GM18907 (cell line): ENCODE results near the gene NBEA.
"Not testable (repeated sequence)": the region's sequence is repeated elsewhere in the genome, so short reads cannot be mapped to it uniquely, and the experiment has no call there.

ENCODE experiments used
- ATAC-seq: cut with Tn5 transposase; IDR thresholded peaks from one replicate; pipeline ENCODE4 v1.9.1; 2021; ENCODE audit warnings: mild to moderate bottlenecking, moderate library complexity; ENCODE audit not compliant: unreplicated experiment

Gene NBEA, protein sequence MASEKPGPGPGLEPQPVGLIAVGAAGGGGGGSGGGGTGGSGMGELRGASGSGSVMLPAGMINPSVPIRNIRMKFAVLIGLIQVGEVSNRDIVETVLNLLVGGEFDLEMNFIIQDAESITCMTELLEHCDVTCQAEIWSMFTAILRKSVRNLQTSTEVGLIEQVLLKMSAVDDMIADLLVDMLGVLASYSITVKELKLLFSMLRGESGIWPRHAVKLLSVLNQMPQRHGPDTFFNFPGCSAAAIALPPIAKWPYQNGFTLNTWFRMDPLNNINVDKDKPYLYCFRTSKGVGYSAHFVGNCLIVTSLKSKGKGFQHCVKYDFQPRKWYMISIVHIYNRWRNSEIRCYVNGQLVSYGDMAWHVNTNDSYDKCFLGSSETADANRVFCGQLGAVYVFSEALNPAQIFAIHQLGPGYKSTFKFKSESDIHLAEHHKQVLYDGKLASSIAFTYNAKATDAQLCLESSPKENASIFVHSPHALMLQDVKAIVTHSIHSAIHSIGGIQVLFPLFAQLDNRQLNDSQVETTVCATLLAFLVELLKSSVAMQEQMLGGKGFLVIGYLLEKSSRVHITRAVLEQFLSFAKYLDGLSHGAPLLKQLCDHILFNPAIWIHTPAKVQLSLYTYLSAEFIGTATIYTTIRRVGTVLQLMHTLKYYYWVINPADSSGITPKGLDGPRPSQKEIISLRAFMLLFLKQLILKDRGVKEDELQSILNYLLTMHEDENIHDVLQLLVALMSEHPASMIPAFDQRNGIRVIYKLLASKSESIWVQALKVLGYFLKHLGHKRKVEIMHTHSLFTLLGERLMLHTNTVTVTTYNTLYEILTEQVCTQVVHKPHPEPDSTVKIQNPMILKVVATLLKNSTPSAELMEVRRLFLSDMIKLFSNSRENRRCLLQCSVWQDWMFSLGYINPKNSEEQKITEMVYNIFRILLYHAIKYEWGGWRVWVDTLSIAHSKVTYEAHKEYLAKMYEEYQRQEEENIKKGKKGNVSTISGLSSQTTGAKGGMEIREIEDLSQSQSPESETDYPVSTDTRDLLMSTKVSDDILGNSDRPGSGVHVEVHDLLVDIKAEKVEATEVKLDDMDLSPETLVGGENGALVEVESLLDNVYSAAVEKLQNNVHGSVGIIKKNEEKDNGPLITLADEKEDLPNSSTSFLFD (N-terminal part only)

DNA sequence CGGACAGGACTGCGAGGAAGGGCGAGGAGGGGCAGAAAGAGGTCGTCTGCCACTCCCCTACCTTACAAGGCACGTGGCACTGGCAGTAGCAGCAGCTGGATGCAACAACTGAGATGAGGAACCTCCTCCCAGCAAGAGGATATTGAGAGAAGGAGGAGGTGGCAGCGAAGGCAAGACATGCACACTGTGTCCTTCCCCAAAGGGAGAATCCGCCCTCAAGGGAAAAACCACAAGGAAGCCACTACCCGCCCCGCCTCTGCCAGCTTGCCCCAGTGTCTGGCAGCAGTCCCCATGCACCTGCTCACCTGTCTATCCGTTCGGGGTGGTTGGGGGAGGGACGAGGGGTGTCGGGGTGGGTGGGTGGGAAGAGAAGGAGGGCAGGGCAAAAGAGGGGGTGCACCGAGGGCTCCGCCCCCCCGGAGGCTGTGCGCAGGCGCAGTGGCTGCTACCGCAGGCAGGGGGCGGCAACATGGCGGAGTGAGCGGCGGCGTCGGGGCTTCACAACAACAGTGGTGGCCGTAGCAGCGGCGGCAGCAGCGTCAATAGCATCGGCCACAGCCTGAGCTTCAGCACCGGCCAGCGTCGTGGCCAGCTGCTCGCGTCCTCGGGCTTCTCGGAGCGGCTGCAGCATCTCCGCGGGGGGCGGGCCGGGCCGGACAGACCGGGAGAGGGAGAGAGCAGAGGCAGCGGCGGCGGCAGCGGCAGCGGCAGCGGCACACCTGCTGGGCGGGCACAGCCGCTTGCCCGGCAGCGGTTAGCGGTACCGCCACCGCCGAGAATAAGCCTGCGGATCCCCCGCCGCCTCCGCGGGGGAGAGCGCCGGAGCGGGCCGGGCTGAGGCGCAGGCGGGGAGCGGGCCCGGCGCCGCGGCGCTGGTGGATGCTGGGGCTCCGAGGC lies at the start of gene NBEA:
NBEA (plus strand) TSS at position 436 of the 897 bp plus-strand sequence. CDS start 551 bp downstream, outside the sequence.
- ATAC-seq, result peak; percentile 76

DNA sequence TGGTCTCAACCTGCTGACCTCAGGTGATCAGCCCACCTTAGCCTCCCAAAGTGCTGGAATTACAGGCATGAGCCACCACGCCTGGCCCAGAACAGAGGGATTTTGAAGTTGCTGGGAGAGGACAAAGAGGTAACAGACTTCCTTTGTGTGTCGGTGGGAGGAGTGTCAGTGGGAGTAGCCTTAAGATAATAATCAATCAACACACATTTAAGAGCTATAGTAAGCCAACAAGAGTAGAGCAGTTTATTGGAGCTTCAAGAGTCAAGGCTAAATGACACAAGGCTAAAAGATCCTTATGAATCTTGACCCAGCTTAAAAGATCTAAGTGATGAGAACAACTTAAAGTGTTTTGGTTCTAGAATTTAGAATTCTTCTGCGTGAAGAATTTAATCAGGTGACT lies 47.3 kb upstream of the NBEA start:
- ATAC-seq, result no peak

DNA sequence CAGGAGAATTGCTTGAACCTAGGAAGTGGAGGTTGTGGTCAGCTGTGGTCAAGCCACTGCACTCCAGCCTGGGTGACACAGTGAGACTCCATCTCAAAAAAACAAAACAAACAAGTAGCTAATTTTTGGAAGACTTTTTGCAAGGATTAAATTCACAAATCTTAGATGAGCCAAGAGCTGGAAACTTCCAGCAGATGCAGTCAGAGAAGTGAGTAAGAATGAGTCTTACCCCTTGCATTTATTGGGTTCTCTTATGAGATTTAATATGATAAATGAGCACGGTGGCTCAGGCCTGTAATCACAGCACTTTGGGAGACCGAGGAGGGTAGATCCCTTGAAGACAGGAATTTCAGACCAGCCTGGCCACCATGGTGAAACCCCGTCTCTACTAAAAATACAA lies 44.9 kb upstream of the NBEA start:
- ATAC-seq, result no peak

DNA sequence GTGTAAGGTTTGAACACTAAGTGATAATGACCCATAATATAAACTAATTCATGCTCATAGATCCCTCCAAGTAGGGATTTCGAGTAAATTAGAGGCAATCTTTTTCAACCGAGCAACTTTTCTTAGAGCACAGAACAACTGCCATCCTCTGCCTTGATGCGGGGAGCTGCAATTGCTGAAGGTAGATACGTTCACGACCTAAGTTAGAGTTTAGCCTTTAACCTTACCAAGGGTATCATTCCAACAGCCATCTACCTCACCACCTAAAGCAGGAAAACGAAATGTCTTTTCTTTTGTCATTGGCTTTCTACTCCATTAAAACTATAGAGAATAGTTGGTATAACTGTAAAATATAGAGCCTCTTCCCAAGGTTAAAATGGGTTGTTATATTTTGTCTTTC lies 42.2 kb upstream of the NBEA start:
- no peak for ATAC-seq

DNA sequence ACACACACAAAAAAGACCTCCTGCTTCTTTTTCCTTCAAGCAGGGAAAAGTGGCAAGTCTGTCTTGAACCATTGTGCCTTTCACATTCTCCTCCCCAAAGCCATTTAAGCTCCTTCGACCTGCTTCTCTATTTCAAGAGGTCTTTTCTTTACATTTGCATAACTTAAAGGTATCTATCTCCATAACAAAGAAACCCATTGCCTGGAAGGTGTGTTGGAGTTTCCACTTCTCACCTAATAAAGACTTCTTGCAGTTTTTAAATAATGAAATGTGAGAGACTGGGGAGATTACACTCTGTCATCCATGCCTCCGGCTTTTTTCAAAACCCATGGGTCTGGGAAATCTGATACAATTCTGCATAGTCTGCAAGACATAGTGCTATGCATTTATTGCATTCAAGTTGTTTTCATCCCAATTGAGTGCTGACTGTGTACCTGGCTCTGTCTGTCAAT lies 41.8 kb upstream of the NBEA start:
- no peak for ATAC-seq

DNA sequence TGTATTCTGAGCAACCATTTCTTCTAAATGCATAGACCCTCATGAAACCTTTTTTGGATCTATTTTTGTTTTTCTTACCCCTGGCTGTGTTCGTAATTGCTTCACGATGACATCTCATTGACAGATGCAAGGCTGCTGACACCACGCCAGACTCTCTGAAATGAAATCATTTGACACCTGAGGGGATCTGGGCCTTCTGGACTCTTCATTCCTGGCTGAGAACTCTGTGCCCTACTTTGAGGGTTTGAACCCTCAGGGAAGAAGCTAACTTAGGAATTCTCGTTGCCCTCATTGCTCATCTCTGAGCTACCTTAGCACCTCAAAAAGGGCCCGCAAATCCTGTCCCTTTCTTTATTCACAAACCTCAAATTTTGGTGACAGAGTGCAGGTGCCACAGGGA lies 40.5 kb upstream of the NBEA start:
- no peak for ATAC-seq

DNA sequence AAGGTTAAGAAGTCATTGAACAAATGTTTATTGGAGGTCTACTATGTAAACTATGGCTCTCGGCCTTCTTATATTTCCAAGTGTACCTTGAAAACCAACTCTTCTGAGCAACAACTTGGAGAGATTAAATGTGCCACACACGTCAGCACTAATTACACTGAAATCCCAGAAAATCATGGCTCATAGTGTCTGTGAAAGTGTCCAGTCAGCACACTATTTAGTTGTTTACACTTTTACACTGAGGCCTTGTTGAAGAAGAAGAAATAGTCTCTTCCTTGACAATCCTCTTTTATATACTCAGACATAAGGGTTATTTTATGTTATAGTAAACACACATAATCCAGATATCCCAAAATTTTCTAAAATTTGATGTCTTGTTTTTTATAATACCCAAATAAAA lies 30.9 kb upstream of the NBEA start:
- no peak for ATAC-seq

DNA sequence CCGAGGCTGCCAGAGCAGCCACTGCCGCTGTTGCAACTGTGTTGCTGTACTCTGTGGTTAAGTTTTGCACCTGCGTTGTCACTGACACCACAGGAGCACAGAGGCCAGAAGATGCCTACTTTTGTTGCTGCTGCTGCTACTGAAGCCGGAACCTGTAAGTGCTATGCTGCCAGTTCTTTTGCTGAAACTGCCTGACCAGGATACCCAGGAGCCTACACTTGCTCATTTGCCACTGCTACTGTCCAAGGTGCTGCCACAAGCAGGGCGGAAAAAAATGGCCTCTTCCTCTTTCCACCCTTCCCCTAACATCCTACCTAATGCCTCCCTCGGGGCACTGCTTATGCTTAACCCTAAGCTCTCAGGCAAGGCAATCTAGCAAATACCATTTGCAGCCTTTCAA lies 29.0 kb upstream of the NBEA start:
- ATAC-seq, result no peak

DNA sequence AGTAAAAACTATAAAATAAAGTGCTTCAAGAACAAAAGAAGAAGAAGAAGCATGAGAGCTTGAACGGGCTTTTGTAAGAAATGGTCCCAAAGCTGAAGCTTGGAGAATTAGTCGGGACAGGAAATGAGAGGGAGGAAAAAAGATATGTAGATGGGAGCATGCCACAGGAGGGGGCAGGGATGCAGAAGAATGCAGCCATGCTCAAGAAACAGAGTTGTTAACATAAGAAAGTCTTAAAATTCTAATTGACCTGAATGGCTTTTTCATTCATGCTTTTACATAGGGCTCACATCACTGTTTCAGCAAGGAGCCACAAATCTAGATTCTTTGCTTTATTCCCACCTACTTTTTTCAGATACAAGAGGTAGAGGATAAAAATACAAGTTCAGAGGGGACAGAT lies 27.7 kb upstream of the NBEA start:
- no peak for ATAC-seq

DNA sequence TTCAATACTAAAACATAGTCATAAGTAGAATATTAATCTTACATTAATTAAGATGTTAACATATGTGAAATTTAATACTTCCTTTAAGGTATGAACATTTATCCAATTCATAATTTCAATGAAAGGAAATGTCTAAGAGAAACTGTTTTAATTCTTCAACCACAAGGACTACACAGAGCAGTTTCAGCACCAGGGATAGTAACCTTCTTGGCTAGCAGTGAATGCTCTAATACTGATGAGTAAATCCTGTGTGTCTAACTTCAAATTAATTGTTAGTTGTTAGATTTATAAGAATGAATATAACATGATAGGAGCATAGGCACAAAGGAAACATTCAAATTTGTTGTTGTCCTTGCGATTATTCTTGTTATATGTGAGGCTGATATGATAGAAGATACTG lies 15.6 kb upstream of the NBEA start:
- ATAC-seq, result no peak

DNA sequence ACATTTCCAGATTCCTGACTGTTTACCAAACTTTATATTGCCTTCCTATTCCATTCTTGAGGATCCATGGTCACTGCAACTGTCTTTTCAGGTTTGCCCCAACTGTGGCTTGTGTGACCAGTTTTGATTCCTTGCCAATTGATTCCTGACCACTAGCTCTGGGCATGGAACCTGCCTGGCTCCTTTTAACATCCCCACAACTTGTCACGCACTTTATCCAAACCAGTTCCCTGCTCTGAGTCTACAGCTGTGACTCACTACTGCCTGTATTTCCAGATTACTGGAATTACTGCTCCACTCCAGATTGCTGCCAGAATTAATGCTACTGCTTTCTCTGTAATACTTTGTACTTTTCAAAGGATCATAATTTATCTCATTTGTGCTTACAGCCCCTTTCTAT lies 13.4 kb upstream of the NBEA start:
- ATAC-seq, result not testable (repeated sequence)

DNA sequence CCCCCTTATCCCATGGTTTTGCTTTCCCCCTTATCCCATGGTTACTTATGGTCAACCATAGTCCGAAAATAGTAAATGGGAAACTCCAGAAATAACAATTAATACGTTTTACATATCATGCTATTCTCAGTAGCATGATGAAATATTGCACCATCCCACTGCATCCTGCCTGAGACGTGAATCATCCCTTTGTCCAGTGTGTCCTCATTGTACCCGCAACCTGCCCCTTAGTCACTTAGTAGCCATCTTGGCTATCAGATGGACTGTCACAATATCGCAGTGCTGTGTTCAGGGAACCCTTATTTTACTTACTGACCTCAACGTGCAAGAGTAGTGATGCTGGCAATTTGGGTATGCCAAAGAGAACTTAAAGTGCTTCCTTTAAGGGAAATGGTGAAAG lies 10.5 kb upstream of the NBEA start:
- no peak for ATAC-seq

DNA sequence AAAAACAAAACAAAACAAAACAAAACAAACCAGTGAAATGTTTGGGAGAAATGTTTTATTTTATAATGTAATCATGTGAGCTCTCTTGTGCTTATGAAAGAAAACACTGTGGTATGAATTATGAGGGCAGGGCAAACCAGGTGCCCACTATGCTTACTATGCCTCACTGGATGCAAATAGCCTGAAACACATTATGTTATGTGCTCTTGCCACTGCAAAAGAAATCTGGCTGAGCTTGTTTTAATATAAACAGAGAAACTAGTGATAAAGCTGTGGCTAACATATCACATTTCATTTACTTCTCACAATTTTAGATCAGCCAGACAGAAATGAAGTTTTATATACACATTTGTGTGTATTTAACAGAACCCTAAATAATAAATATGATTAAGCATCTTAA lies 8.7 kb upstream of the NBEA start:
- no peak for ATAC-seq

DNA sequence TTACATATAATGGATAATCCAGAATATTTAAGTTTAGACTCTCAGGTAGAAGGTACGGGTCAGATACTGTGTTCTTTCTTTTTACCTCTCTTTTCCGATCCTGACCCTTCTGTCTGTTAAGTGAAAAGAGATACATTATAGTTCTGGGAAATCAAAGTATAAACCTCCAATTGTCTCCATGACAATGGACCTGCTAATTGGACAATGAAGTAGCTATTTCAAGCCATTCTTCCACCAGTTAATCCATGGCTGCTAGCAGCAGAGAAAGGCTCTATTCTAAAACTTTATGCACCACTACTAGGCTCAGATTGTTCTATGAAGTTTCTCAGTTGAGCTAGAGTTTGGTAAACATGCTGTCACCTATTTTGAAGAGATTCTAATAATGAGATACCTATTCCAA lies 8.3 kb upstream of the NBEA start:
- no peak for ATAC-seq

DNA sequence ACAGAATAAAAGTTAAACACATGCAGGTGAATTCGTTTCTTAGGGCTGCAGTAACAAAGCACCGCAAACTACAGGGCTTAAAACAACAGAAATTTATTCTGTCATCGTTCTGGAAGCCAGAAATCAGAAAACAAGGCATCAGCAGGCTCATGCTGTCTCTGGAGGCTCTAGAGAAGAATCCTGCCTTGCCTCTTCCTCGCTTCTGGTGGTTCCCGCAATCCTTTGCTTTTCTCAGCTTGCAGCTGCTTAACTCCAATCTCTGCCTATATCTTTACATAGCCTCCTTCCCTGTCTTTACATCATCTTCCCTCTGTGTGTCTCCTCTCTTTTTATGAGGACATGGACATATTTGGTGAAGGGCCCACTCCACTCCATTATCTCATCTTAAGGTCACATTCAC lies 6.2 kb upstream of the NBEA start:
- no peak for ATAC-seq

DNA sequence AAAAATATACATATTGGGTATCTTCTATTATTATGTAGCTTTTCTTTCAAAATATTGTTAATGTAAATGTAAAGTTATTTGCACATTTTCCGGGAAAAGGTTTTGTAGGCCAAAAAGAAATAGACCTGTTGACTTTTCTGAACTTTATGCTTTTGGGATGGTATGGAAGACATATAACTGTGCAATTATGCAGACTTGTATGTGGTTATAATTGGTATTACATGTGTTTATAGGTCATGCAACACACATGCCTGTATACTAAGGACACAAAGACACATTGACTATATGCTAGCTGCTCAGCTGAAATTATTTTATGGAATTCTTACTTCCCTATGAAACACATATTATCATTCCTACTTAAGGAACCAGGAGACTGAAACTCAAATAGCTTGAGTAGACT lies 2.3 kb upstream of the NBEA start:
- no peak for ATAC-seq

DNA sequence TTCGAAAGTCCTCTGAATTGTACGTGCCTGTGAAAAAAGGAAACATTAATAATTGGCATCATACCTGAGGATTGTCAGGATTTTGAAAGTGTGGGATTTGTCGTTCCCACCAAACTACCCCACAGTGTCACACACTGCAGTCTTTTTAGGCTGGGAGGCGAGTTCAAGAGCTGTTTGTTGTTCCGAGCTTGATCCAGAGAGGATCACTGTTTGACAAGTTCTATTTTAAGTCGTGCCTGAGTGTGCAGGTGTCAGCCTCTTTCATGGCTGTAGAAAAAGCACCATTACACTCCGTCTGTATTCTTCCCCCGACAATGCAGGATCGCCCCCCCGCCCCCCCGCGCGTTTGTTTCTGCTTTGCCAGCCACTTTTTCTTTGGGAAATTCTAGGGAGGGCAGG lies 635 bp upstream of the NBEA start:
- no peak for ATAC-seq

DNA sequence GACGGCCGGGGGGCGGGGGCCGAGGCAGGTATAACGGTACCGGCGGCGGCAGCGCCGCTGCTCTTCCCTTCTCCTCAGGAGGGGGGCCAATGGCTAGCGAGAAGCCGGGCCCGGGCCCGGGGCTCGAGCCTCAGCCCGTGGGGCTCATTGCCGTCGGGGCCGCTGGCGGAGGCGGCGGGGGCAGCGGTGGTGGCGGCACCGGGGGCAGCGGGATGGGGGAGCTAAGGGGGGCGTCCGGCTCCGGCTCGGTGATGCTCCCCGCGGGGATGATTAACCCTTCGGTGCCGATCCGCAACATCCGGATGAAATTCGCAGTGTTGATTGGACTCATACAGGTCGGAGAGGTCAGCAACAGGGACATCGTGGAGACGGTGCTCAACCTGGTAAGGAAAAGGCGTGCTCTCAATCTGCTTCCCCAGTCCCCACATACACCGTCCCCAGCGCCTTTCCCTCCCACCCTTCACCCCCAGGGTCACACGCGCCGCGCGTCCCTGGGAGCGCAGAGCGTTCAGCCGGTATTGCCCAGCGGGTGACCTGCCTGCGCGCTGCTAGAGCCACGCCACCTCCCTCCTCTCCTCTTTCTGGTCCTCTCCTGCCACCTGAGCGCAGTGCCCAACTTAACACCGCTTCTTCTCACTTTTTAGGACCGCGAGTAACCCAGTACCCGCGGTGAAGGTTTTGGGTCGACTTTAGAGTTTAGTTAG lies 814 bp downstream of the NBEA start:
- peak; percentile 19 for ATAC-seq

DNA sequence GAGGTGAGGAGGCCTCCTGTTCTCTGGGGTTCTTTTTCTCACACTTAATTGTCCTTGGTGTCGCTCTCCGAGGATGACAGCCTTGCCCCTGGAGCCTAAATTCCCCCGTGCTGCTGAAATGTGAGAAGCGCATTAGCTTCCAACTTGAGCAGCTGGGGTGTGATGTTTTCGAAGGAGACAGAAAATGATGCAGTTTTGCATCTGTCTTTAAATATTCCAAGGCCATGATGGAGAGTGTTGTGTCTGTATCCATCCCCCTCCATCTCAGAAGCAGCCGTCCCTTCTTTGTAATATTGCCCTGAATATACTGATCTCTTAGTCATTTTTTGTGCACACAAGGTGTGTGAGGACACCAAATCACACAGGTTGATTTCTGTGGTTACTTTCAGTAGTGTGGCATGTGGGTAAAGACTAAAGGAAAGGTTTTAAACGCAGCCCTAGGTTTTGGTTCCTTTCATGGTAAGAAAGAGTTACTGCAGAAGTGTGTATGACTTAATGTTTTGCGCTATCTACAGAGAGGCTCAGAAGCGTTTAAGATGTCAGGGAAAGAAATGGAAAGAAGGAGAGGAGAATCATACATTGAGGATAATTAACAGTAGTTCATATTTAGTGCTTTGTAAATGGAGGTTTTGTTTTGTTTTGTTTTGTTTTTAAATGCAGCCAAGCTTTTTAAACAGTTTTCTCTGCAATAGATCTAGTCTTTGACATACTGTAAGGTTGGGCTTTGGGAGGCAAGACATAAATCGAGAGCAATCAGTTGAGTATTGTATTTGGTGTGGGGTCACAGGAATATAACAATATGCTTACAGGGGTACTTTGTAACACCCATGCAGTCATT lies 1.6 kb downstream of the NBEA start:
- ATAC-seq, result peak; percentile 34
